ENCODE results near the gene CAV1.

CAV1 gene

GRCh38 chr7:116595063-116595462 lies 70.2 kb downstream of the CAV1 start:
- DNase-seq (ENCODE audit: low read depth in 2 of 2), result no peak
- no peak overlapping the region for H3K4me3 ChIP-seq (replicated peaks in 1 of 2; ENCODE audit: low read depth in 2 of 2, low read length in 2 of 2)
- TF ChIP-seq CTCF (IDR thresholded peaks at IDR 0.05; ENCODE audit: low read depth, low read length), result no peak

GRCh38 chr7:116597384-116597783 lies 72.5 kb downstream of the CAV1 start:
- no peak overlapping the region for H3K4me3 ChIP-seq (replicated peaks in 1 of 2; ENCODE audit: low read depth in 2 of 2, low read length in 2 of 2)
- DNase-seq (ENCODE audit: low read depth in 2 of 2), result no peak
- TF ChIP-seq CTCF (IDR thresholded peaks at IDR 0.05; ENCODE audit: low read depth, low read length), result no peak

- no peak overlapping the region for H3K4me3 ChIP-seq (replicated peaks in 1 of 2; ENCODE audit: low read depth in 2 of 2, low read length in 2 of 2)
- peak; percentile 72 for TF ChIP-seq CTCF (IDR thresholded peaks at IDR 0.05; ENCODE audit: low read depth, low read length)
- DNase-seq (ENCODE audit: low read depth in 2 of 2), result peak in 1 of 2 donors; percentile 46
Observed at GRCh38 chr7:116598278-116598677, 73.4 kb downstream of the CAV1 start.

GRCh38 chr7:116598861-116599260 lies 74.0 kb downstream of the CAV1 start:
- DNase-seq (ENCODE audit: low read depth in 2 of 2), result no peak
- TF ChIP-seq CTCF (IDR thresholded peaks at IDR 0.05; ENCODE audit: low read depth, low read length), result no peak
- no peak overlapping the region for H3K4me3 ChIP-seq (replicated peaks in 1 of 2; ENCODE audit: low read depth in 2 of 2, low read length in 2 of 2)

GRCh38 chr7:116601426-116601825 lies 76.6 kb downstream of the CAV1 start:
- DNase-seq (ENCODE audit: low read depth in 2 of 2), result no peak
- no peak overlapping the region for H3K4me3 ChIP-seq (replicated peaks in 1 of 2; ENCODE audit: low read depth in 2 of 2, low read length in 2 of 2)
- no peak for TF ChIP-seq CTCF (IDR thresholded peaks at IDR 0.05; ENCODE audit: low read depth, low read length)

- TF ChIP-seq CTCF (IDR thresholded peaks at IDR 0.05; ENCODE audit: low read depth, low read length), result no peak
- no peak overlapping the region for H3K4me3 ChIP-seq (replicated peaks in 1 of 2; ENCODE audit: low read depth in 2 of 2, low read length in 2 of 2)
- no peak for DNase-seq (ENCODE audit: low read depth in 2 of 2)
Observed at GRCh38 chr7:116607299-116607698, 82.5 kb downstream of the CAV1 start.

- no peak for TF ChIP-seq CTCF (IDR thresholded peaks at IDR 0.05; ENCODE audit: low read depth, low read length)
- peak; percentile 62 to 73 for DNase-seq (ENCODE audit: low read depth in 2 of 2)
- no peak overlapping the region for H3K4me3 ChIP-seq (replicated peaks in 1 of 2; ENCODE audit: low read depth in 2 of 2, low read length in 2 of 2)
Observed at GRCh38 chr7:116610210-116610609, 85.4 kb downstream of the CAV1 start.
